ENCODE data around the gene ARHGEF40. TPM values are rescaled to one million over a fixed set of nuclear protein-coding genes. Genes with fewer than 3 reads are reported as not detected.
A peak's percentile ranks its signal among the peaks of the same experiment; 100 is the strongest.

Gene ARHGEF40
- total RNA-seq, 1 donor from 2014 or later: 1.4 TPM

DNA sequence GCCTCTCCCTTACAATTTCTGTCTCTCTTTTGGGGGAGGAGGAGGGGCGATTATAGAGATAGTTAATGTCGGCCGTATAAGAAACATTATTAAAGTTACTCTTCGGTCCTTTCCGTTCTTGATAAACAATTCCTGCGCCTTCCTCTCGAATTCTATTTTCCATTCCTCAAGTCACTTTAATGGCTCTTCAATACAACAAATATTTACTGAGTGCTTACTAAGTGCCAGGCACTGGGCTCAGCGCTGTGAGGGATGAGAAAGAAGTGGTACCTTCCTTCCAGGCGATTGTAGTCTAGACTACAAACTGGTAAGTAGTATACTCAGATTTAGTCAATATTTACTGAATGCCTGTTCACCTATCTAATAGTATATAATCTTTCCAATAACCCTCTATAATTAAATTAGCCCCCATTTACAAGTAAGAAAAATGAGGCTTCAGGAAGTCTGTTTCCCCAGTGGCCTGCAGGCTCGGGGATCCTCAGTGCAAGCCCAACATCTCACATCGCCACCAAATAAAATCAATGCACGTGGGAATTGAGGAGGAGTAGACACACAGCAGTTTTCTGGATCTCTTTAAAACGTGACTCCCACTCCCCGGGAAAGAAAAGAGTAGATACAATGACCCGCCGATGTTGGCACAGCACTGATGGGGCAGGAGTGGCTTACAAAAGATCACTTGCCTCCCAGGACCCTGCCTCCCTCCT lies 28.9 kb downstream of the ARHGEF40 start:
- no peaks in the 10 kb centered on the region for H3K9me3 Mint-ChIP-seq
- DNase-seq: no peak
- TF ChIP-seq, protein P1, sequence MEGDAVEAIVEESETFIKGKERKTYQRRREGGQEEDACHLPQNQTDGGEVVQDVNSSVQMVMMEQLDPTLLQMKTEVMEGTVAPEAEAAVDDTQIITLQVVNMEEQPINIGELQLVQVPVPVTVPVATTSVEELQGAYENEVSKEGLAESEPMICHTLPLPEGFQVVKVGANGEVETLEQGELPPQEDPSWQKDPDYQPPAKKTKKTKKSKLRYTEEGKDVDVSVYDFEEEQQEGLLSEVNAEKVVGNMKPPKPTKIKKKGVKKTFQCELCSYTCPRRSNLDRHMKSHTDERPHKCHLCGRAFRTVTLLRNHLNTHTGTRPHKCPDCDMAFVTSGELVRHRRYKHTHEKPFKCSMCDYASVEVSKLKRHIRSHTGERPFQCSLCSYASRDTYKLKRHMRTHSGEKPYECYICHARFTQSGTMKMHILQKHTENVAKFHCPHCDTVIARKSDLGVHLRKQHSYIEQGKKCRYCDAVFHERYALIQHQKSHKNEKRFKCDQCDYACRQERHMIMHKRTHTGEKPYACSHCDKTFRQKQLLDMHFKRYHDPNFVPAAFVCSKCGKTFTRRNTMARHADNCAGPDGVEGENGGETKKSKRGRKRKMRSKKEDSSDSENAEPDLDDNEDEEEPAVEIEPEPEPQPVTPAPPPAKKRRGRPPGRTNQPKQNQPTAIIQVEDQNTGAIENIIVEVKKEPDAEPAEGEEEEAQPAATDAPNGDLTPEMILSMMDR (IDR thresholded peaks at IDR 0.05): no peak
- peaks cover 12% of the 10 kb centered on the region for H3K27me3 Mint-ChIP-seq
- intact Hi-C loops (cut with micrococcal nuclease): no loop called here
- H3K4me3 Mint-ChIP-seq: peak overlapping the region; percentile 76
- no peak for ATAC-seq (ENCODE audit: low read depth)
- ChIA-PET CTCF (interaction anchor here (1.2 to 14.7 kb wide), 2 partner anchors 28 to 83 kb away, joined by 3 to 257 read pairs; no protein-coding TSS in a partner anchor), POLR2A (no interaction called here)
- H3K27ac Mint-ChIP-seq: no peak overlapping the region
- H3K36me3 Mint-ChIP-seq (ENCODE audit: low read depth): no peaks in the 10 kb centered on the region
- H3K4me1 Mint-ChIP-seq: peaks cover 16% of the 10 kb centered on the region

GRCh38 chr14:21099596-21099985 lies 29.5 kb downstream of the ARHGEF40 start:
- DNase-seq: no peak

GRCh38 chr14:21100931-21101330 lies 30.8 kb downstream of the ARHGEF40 start, which contains the start of gene TMEM253:
Gene TMEM253 (plus strand): TSS chr14:21101066. CDS start chr14:21101344, 278 bp downstream.
- Mint-ChIP-seq H3K36me3 (ENCODE audit: low read depth) (no peaks in the 10 kb centered on the region), H3K9me3 (no peaks in the 10 kb centered on the region), H3K4me1 (peaks cover 21% of the 10 kb centered on the region), H3K27ac (peak within 1 kb of the TSS; percentile 27), H3K4me3 (no peak within 1 kb of the TSS), H3K27me3 (peaks cover 12% of the 10 kb centered on the region)
- DNase-seq: no peak
- intact Hi-C loops (cut with micrococcal nuclease): loop anchor here (5.0 to 10.0 kb wide), 4 partner anchors 164 to 646 kb away; partner anchors contain the start of genes APEX1, HNRNPC, OSGEP and RNASE6
- CTCF ChIA-PET: interaction anchor here (0.9 to 14.7 kb wide), 7 partner anchors 9 to 85 kb away, joined by 3 to 257 read pairs (median 6); partner anchors contain the start of gene ARHGEF40
- POLR2A ChIA-PET: interaction anchor here (0.9 to 1.6 kb wide), 3 partner anchors 30 to 420 kb away, joined by 4 to 5 read pairs (median 4); no protein-coding TSS in a partner anchor
- TF ChIP-seq, protein P1 (IDR thresholded peaks at IDR 0.05): no peak
- ATAC-seq (ENCODE audit: low read depth): no peak

More at GRCh38 chr14:21099596-21099985, 29.5 kb downstream of the ARHGEF40 start:
- peak overlapping the region; percentile 76 for H3K4me3 Mint-ChIP-seq
- no peak for ATAC-seq (ENCODE audit: low read depth)
- peaks cover 12% of the 10 kb centered on the region for H3K27me3 Mint-ChIP-seq
- H3K36me3 Mint-ChIP-seq (ENCODE audit: low read depth): no peaks in the 10 kb centered on the region
- CTCF ChIA-PET: interaction anchor here (1.2 to 14.7 kb wide), 2 partner anchors 28 to 84 kb away, joined by 3 to 257 read pairs; no protein-coding TSS in a partner anchor
- no peak overlapping the region for H3K27ac Mint-ChIP-seq
- H3K9me3 Mint-ChIP-seq: no peaks in the 10 kb centered on the region
- TF ChIP-seq, protein P1 (IDR thresholded peaks at IDR 0.05): no peak
- POLR2A ChIA-PET: no interaction called here
- intact Hi-C loops (cut with micrococcal nuclease): no loop called here
- peaks cover 19% of the 10 kb centered on the region for H3K4me1 Mint-ChIP-seq

- no peak for ATAC-seq (ENCODE audit: low read depth)
- Mint-ChIP-seq H3K9me3 (no peaks in the 10 kb centered on the region), H3K36me3 (ENCODE audit: low read depth) (no peaks in the 10 kb centered on the region), H3K4me1 (peaks cover 27% of the 10 kb centered on the region), H3K27ac (no peak overlapping the region), H3K27me3 (peaks cover 12% of the 10 kb centered on the region), H3K4me3 (no peak overlapping the region)
- DNase-seq: no peak
- ChIA-PET POLR2A (interaction anchor here (0.9 to 1.6 kb wide), 3 partner anchors 33 to 421 kb away, joined by 3 to 5 read pairs (median 4); no protein-coding TSS in a partner anchor), CTCF (interaction anchor here (1.2 to 14.7 kb wide), 7 partner anchors 9 to 86 kb away, joined by 6 to 257 read pairs (median 25); partner anchors contain the start of gene ARHGEF40)
- intact Hi-C loops (cut with micrococcal nuclease): loop anchor here (5.0 to 10.0 kb wide), 4 partner anchors 163 to 647 kb away; partner anchors contain the start of genes APEX1, HNRNPC, OSGEP and RNASE6
- TF ChIP-seq, protein P1 (IDR thresholded peaks at IDR 0.05): no peak
Observed at GRCh38 chr14:21101802-21102413, 31.8 kb downstream of the ARHGEF40 start.
